Urinary bladder (tissue), 4 donors: Measurements from ENCODE around the gene ALOX15. TPM values are rescaled to one million over a fixed set of nuclear protein-coding genes. Genes with fewer than 3 reads are reported as not detected.
"Not testable (repeated sequence)": the region's sequence is repeated elsewhere in the genome, so short reads cannot be mapped to it uniquely, and the experiment has no call there.

Experiments
- DNase-seq: peaks from one replicate; pipeline ENCODE4 v3.0.0-alpha.2; 2015; ENCODE audit errors: extremely low spot score
- H3K27ac ChIP-seq: one replicate; pipeline ENCODE4 v1.5.1; 2013; ENCODE audit warnings: low read depth, mild to moderate bottlenecking, moderate library complexity
- H3K36me3 ChIP-seq: one replicate; pipeline ENCODE4 v1.6.1; 2013; ENCODE audit warnings: mild to moderate bottlenecking, moderate library complexity; ENCODE audit not compliant: insufficient read depth
- H3K4me1 ChIP-seq: one replicate; pipeline ENCODE4 v1.6.1; 2013; ENCODE audit warnings: mild to moderate bottlenecking, moderate library complexity; ENCODE audit not compliant: insufficient read depth
- H3K4me3 ChIP-seq: one replicate; pipeline ENCODE4 v1.5.1; 2013; ENCODE audit warnings: low read depth, low read length
- WGBS: extraction: QIAGEN DNeasy Blood & Tissue Kit; methylation state at CpG from one replicate; pipeline ENCODE4 v1.1.7; 2013; 5-methylcytosine and 5-hydroxymethylcytosine counted together
- polyA plus RNA-seq: library from polyadenylated mRNA; stranded (reverse); fragments of 200-250 nt; gene quantifications from one replicate; pipeline ENCODE4 v1.2.3, GENCODE V29; 2013
- total RNA-seq: library from RNA; depleted of rRNA; stranded (reverse); fragments of >200 nt; gene quantifications from one replicate; pipeline ENCODE4 v1.2.3, GENCODE V29; 2014
- donor health status: healthy with polysubstance abuse.
- donor health status: healthy.

Gene ALOX15
- total and polyA plus RNA-seq, 2 donors = 0.06 to 2.6 TPM

DNA sequence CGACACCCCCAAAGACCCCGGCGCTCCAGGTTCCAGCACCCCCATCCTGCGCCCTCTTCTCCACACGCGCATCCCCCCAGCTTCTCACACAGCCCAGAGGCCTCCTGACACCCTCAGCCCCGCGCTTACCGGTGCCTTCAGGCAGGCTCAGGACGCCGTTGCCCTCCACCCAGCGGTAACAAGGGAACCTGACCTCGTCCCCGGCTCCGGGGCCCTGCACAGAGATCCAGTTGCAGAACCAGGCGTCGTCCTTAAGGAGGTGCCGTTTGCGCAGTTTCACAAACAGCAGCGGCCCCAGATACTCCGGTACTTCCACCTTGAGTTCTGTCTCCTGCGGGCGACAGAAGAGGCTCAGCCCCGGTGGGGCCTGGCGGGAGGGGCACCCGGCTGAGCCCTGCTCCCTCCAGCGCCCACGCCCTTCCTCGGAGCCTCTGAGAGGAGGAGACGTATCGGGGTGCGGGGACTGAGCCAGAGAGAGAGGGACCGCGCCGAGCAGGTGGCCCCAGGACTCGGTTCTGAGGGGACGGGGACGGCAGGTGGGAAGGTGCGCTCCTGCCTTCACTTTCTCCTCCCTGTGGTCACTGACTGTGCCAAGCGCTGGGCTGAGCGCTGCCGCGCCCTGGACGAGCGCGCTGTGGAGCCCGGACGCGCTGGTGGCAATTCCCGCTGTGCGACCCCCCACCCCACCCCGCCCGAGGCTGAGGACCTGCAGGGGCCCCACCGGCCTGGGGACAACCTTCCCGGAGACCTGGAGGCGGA is 2.0 kb downstream of the ALOX15 start:
- H3K36me3 ChIP-seq, H3K4me1 ChIP-seq, DNase-seq, H3K4me3 ChIP-seq, H3K27ac ChIP-seq: not testable (repeated sequence)
- whole genome bisulfite sequencing = 6% methylated on average over 26 of the region's 56 CpGs

DNA sequence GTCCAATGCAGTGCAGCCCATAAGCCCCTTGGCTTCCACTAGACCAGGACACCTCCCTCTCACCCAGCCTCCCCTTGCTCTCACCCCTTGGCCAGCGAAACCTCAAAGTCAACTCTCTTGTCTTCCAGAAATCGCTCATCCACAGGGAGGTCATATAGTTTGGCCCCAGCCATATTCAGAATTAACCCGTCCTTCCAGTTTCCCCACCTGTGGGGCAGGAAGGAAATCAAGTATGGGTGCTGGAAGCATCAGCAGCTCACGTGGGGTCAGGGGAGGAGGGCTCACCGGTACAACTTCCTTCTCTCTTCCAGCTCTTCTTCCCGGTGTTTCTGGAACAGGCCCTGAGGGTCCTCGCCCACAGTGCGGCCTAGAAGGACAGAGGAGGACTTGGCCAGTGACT is 2.7 kb downstream of the ALOX15 start:
- not testable (repeated sequence) for DNase-seq, H3K4me3 ChIP-seq, H3K4me1 ChIP-seq, H3K36me3 ChIP-seq, H3K27ac ChIP-seq
- WGBS = 47% methylated on average over 8 of the region's 8 CpGs

DNA sequence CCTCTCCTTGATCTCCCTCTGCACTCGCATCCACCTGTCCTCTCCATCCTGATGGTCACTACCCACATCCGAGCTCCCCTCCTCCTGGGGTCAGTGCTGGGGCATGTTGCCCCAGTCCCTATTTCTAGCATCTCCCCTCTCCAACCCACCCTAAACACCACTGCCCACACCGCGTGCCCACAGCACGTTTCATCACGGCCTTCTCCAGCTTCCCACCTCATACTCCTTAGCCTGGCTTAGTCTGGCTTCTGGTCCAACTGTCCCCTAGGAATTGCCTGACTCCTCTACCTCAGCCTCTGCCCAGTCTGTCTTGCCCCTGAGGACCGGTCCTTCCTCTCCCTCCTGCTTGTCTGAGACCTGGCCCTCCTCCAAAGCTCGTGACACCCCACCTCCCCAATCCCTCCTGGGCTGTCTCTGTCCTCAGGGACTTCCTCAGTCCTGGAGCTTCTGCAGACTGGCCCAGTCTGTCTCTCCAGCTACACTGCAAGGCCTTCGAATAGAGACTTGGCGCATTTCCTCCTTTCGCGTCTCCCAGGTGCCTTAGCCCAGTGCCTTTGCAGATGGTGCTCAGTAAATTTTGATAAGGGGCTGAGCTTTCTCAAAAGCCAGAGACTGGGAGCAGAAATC is 4.9 kb downstream of the ALOX15 start:
- no peak overlapping the region for H3K27ac ChIP-seq
- no peak for DNase-seq
- WGBS = 67% methylated on average over 12 of the region's 12 CpGs
- H3K36me3 ChIP-seq = no peaks in the 10 kb centered on the region
- no peak overlapping the region for H3K4me3 ChIP-seq
- H3K4me1 ChIP-seq = peaks cover 2% of the 10 kb centered on the region

DNA sequence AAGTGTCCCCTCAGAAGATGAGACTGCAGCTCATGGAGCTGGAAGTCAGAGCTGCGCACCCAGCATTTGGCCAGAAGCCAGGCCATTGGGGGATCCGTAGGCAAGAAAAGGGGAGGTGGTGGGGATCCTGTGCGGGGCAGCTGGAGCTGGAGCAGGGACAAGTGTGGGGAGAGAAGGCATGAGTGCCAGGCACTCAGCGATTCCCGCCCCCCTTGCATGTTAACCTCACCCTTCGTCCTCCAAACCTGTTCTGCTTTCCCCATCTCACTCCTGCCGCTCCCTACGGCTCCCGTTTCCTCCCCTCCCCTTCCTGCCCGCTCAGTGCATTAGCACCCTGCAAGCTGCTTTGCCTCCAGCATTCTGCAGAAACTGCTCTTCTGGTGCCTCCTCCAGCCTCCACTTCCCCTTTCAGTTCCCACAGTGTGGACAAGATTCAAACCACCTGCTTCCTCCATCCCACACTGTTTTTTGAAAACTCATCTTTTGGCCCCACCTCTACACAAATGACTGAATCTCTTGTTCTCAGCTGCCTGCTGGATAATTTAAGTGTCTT is 5.6 kb downstream of the ALOX15 start:
- Histone ChIP-seq H3K36me3 (no peaks in the 10 kb centered on the region), H3K4me1 (peaks cover 2% of the 10 kb centered on the region), H3K27ac (no peak overlapping the region), H3K4me3 (no peak overlapping the region)
- DNase-seq = no peak
- WGBS = 11% methylated on average over 10 of the region's 10 CpGs

DNA sequence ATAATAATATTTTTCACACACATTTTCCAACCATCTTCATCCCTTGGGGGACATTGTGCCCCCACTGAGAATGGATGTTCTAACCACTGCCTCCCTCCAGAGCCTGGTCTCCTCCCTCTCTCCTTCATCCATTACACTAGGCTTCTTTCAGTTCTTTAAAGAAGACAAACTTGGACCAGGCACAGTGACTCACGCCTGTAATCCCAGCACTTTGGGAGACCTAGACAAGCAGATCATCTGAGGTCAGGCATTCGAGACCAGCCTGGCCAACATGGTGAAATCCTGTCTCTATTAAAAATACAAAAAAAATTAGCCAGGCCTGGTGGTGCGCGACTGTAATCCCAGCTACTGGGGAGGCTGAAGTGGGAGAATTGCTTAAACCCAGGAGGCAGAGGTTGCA is 6.5 kb downstream of the ALOX15 start:
- Histone ChIP-seq H3K4me1 (peaks cover 2% of the 10 kb centered on the region), H3K27ac (no peak overlapping the region), H3K4me3 (no peak overlapping the region), H3K36me3 (no peaks in the 10 kb centered on the region)
- DNase-seq = no peak
- WGBS = 57% methylated on average over 4 of the region's 4 CpGs

DNA sequence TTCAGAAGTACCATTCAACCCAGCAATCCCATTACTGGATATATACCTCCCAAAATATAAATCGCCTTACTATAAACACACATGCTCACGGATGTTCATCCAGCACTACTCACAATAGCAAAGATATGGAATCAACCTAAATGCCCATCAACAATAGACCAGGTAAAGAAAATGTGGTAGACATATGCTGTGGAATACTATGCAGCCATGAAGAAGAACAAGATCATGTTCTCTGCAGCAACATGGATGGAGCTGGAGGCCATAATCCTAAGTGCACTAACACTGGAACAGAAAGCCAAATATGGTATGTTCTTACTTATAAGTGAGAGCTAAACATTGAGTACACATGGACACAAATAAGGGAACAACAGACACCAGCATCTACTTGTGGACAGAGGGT is 7.8 kb downstream of the ALOX15 start:
- Histone ChIP-seq H3K4me1 (no peaks in the 10 kb centered on the region), H3K4me3 (no peak overlapping the region), H3K36me3 (no peaks in the 10 kb centered on the region), H3K27ac (no peak overlapping the region)
- DNase-seq = no peak
- WGBS = 93% methylated on average over 2 of the region's 2 CpGs

DNA sequence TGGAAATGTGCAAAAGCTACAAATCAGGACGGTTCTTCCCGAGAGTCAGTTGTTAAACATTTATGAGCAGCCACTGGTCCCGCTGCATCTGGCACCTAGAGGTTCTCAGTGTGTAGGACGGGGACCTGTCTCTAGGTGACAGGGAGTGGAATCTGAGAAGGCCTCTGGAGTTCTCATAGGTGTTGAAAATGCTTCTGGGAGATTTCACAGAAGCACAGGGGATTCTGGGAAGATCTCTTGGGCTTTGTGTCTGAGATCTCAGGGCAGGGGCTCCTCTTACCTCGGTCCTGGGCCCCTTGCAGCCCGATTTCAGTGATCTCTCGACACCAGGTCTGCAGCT is 8.9 kb downstream of the ALOX15 start:
- Histone ChIP-seq H3K36me3 (no peaks in the 10 kb centered on the region), H3K4me1 (no peaks in the 10 kb centered on the region), H3K4me3 (no peak overlapping the region), H3K27ac (no peak overlapping the region)
- 52% methylated on average over 7 of the region's 7 CpGs for WGBS
- DNase-seq = no peak

DNA sequence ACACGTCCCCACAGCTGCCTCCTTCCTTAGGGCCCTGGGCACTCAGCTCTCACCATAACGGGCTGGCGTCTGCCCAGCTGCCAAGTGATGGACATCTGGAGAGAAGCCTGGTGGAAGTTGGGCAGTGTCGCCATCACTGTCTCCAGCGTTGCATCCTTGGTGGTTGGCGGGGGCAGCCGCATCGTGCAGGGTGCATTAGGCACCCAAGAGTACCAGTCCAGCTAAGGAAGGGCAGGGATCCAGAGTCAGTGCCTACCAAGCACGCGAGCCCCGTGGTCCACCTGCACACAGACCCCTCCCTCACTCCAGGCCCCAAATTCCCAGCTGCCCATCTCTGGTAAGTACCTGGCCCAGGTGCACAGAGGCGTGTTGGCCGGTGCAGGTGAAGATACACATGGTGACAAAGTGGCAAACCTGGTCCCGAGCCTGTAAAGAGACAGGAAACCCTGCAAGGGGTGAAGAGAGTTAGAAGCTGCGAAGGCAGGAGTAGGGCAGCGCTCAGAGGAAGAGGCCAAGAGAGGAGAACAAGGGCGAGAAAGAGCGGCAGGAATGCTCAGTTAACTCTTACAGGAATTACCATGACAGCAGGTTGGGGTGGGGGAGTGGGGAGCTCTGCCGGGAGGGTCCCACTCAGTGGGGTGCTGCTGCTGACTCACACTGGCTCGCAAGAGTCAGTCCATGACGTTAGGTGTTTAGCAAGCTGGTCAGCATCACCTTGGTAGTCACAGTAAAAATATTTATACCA is 9.5 kb downstream of the ALOX15 start:
- Histone ChIP-seq H3K4me3 (no peak overlapping the region), H3K27ac (no peak overlapping the region), H3K36me3 (no peaks in the 10 kb centered on the region), H3K4me1 (no peaks in the 10 kb centered on the region)
- WGBS = 71% methylated on average over 21 of the region's 21 CpGs
- DNase-seq = no peak

DNA sequence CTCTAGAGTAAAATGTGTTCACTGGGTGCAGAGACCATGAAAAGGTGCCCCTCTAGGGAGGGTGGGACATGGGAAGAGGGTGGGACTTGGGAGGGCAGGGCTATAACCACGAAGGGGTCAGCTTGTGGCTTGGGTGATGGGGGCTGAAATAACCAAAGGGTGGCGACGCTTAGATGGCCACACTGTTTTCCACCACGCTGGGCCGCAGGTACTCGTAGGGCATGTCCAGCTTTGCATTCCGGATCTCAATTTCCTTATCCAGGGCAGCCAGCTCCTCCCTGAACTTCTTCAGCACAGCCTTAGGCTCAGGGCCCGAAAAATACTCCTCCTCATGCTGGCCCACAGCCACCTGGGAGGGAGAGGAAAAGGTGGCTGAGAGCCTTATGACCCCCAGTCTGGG is 10.0 kb downstream of the ALOX15 start:
- H3K27ac ChIP-seq = no peak overlapping the region
- 81% methylated on average over 8 of the region's 8 CpGs for WGBS
- no peak overlapping the region for H3K4me3 ChIP-seq
- no peak for DNase-seq
- no peaks in the 10 kb centered on the region for H3K4me1 ChIP-seq
- no peaks in the 10 kb centered on the region for H3K36me3 ChIP-seq

DNA sequence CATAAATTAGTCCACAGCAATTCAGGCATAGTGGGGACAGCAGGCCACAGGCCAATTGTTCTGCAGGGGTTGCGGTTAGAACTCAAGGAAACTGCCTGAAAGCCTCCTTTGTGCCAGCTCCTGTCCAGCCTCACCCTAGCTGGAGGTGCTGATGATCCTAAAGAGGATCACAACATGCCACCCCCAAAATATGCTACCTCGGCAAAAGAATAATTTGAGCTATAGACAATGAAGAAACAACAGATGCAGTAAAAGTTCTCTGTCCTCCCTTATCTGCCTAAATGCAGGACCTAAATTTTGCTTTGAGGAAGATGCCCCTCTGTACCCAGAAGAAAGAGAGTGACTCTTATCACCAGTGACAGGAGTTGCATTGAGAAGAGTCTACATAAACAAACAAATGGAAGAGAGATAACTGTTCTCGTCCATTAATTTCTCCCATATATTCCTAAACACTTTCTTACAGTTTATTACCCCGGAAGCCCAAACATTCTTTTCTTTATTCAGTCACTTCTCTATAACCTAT is 14.7 kb downstream of the ALOX15 start:
- no peak overlapping the region for H3K4me3 ChIP-seq
- no peaks in the 10 kb centered on the region for H3K36me3 ChIP-seq
- no peak for DNase-seq
- no peaks in the 10 kb centered on the region for H3K4me1 ChIP-seq
- WGBS = 69% methylated on average over 4 of the region's 4 CpGs
- no peak overlapping the region for H3K27ac ChIP-seq

DNA sequence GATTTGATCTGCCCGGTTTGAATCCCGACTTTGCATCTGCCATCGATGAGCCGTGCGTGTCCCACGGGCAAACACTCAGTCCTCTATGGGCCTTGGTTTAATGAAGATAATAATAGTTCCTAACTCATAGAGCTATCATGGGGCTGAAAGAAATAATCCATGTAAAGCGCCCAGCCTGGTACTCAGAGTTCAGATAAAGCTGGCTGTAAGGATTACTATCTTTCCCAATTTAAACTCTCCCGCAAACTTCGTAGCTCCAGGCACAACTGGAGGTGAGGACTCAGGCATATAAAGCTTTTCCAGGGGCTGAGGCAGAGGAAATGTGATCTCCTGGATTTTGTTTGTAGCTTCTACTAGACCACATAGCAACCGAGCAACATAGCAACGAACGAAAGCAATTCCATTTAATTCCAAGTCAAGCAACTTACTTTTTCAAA is 16.3 kb downstream of the ALOX15 start:
- H3K27ac ChIP-seq = no peak overlapping the region
- no peaks in the 10 kb centered on the region for H3K4me1 ChIP-seq
- H3K36me3 ChIP-seq = no peaks in the 10 kb centered on the region
- DNase-seq = peak; percentile 33
- WGBS = 55% methylated on average over 12 of the region's 12 CpGs
- no peak overlapping the region for H3K4me3 ChIP-seq

DNA sequence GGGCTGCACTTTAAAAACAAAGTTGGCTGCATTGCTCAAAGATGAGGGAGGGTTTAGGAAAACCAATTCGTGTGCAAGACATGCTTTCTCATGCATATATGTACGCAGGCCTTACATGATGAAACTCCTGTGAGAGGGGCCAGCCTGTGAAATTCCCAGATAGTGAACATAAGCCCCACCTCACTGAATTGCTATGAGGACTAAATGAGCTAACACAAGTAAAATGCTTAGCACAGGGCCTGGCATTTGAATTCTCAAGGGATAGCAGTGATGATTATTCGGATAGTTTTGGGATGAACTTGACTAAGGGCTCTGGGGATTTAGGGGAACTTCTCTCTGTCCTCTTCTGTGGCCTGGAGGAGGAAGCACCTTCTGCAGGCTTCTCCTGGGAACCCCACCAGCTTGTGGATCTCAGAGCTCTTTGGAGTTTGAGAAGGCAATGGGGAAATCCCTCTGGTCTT is 17.0 kb downstream of the ALOX15 start:
- not testable (repeated sequence) for H3K27ac ChIP-seq, H3K4me1 ChIP-seq, H3K36me3 ChIP-seq, H3K4me3 ChIP-seq, DNase-seq
- 58% methylated on average over 3 of the region's 3 CpGs for WGBS

DNA sequence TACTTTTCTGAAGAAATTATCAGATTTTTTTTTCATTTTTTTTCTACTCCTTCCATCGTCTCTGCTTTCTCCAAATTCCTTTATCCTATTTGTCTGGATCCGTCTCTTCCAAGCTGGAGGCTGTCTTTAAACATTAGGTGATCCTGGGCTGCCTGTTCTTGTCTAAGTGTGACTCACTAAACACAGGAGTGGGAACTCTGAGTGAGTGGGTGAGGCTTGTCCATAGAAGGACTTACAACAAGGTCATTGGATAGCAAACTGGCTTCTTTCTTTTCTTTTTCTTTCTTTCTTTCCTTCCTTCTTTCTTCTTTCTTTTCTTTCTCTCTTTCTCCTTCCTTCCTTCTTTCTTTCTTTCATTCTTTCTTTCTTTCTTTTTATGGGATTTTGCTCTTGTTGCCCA is 18.2 kb downstream of the ALOX15 start:
- Histone ChIP-seq H3K4me1 (no peaks in the 10 kb centered on the region), H3K27ac (no peak overlapping the region), H3K36me3 (no peaks in the 10 kb centered on the region), H3K4me3 (no peak overlapping the region)
- no peak for DNase-seq
- WGBS = 40% methylated on average over 2 of the region's 2 CpGs
